Erythroblast (primary cell): ENCODE measurements around the gene GP2.

Experiments
- DNase-seq, 2 experiments: peaks; one replicate each; lab custom pipeline; 2025; lab: John Stamatoyannopoulos, UW
- GATA1 ChIP-seq: IDR thresholded peaks from 2 replicates; pipeline ENCODE4 v1.6.1; 2011; ENCODE audit warnings: low read depth, mild to moderate bottlenecking, control low read depth, low read length, moderate library complexity
- POLR2A ChIP-seq: IDR thresholded peaks from 2 replicates; pipeline ENCODE4 v1.6.1; 2011; ENCODE audit warnings: mild to moderate bottlenecking, low read length

The GP2 gene

GRCh38 chr16:20306401-20306800, 20.9 kb downstream of the GP2 start:
- DNase-seq: no peak
- TF ChIP-seq POLR2A (no peak), GATA1 (no peak)

GRCh38 chr16:20303012-20303411, 24.3 kb downstream of the GP2 start:
- DNase-seq: no peak
- TF ChIP-seq GATA1 (no peak), POLR2A (no peak)

GRCh38 chr16:20302389-20302788, 24.9 kb downstream of the GP2 start:
- no peak for DNase-seq
- TF ChIP-seq GATA1 (no peak), POLR2A (no peak)

- TF ChIP-seq POLR2A (no peak), GATA1 (no peak)
- DNase-seq: no peak
Measured at GRCh38 chr16:20301840-20302239, 25.5 kb downstream of the GP2 start.

- TF ChIP-seq GATA1 (no peak), POLR2A (no peak)
- DNase-seq: peak; percentile 46 to 74
Measured at GRCh38 chr16:20300312-20301097, 26.8 kb downstream of the GP2 start.

- no peak for DNase-seq
- TF ChIP-seq GATA1 (no peak), POLR2A (no peak)
Measured at GRCh38 chr16:20298452-20298851, 28.9 kb downstream of the GP2 start.

GRCh38 chr16:20291208-20292206, 35.8 kb downstream of the GP2 start:
- no peak for TF ChIP-seq POLR2A
- TF ChIP-seq GATA1: no peak
- DNase-seq: no peak

- DNase-seq: no peak
- TF ChIP-seq GATA1 (no peak), POLR2A (no peak)
Measured at GRCh38 chr16:20289571-20289970, 37.7 kb downstream of the GP2 start.

- DNase-seq: no peak
- TF ChIP-seq POLR2A (no peak), GATA1 (no peak)
Measured at GRCh38 chr16:20285993-20286499, 41.3 kb downstream of the GP2 start.

- DNase-seq: peak in 1 of 2 experiments; percentile 6
- no peak for TF ChIP-seq GATA1
- no peak for TF ChIP-seq POLR2A
Measured at GRCh38 chr16:20280259-20280658, 47.1 kb downstream of the GP2 start.

GRCh38 chr16:20271893-20272292, 55.4 kb downstream of the GP2 start:
- no peak for TF ChIP-seq POLR2A
- no peak for TF ChIP-seq GATA1

GRCh38 chr16:20268409-20268808, 58.9 kb downstream of the GP2 start:
- TF ChIP-seq GATA1: no peak
- no peak for TF ChIP-seq POLR2A
- no peak for DNase-seq

More at GRCh38 chr16:20271893-20272292, 55.4 kb downstream of the GP2 start:
- DNase-seq: no peak

GRCh38 chr16:20265019-20265418, 62.3 kb downstream of the GP2 start:
- DNase-seq: no peak
- TF ChIP-seq POLR2A (no peak), GATA1 (no peak)
